Endothelial cell of umbilical vein (primary cell): ENCODE measurements around the gene C9orf153. TPM values are rescaled to one million over a fixed set of nuclear protein-coding genes. Genes with fewer than 3 reads are reported as not detected.

Experiments used
- BruUV-seq: library from RNA; stranded (reverse); fragments of 400-500 nt; replicated peaks from 2 replicates; lab custom pipeline; 2021; lab: Mats Ljungman, UMichigan
- CTCF ChIA-PET: fragments of 300-600, 350-600 bp; sonication (Branson Sonifier 250); formaldehyde crosslinking; loops from one replicate; lab custom pipeline; 2021; ENCODE audit warnings: antibody characterized with exemption, inconsistent platforms; lab: Charles Lee
- POLR2A ChIA-PET: fragments of 300-600, 350-600 bp; sonication (Branson Sonifier 250); formaldehyde crosslinking; loops from one replicate; lab custom pipeline; 2021; ENCODE audit warnings: antibody characterized with exemption, inconsistent platforms; lab: Charles Lee
- DNase-seq: peaks from one replicate; pipeline ENCODE4 v3.0.0-alpha.2; 2011; ENCODE audit warnings: low read depth, low spot score
- FAIRE-seq: peaks from 2 replicates; lab custom pipeline; 2011; peaks lifted over from hg19 to GRCh38; lab: Jason Lieb, UNC
- H2AFZ ChIP-seq: 2 replicates; pipeline ENCODE4 v1.6.0; 2012; ENCODE audit warnings: low read depth, low read length, control low read depth, inconsistent platforms
- H3K27ac ChIP-seq: 2 replicates; pipeline ENCODE4 v1.5.1; 2011; ENCODE audit warnings: low read depth, mild to moderate bottlenecking, control low read depth, low read length, moderate library complexity; ENCODE audit not compliant: insufficient read depth
- H3K27me3 ChIP-seq, 2 experiments: 2 replicates each; pipeline versions ENCODE4 v1.6.0 to v1.6.1; 2011; ENCODE audit warnings: low read length in 2 of 2, mixed read lengths in 1 of 2; ENCODE audit not compliant: control insufficient read depth in 2 of 2, insufficient read depth in 2 of 2
- H3K36me3 ChIP-seq, 2 experiments: 2 replicates in 1 of 2; 3 replicates in 1 of 2; pipeline ENCODE4 v1.5.1; 2011; ENCODE audit warnings: low read length in 2 of 2, mild to moderate bottlenecking in 1 of 2, moderate library complexity in 1 of 2; ENCODE audit not compliant: control insufficient read depth in 2 of 2, insufficient read depth in 2 of 2; ENCODE audit errors: extremely low read depth in 1 of 2
- H3K4me1 ChIP-seq: 3 replicates; pipeline ENCODE4 v1.5.1; 2011; ENCODE audit warnings: mild to moderate bottlenecking, low read length; ENCODE audit not compliant: control insufficient read depth, insufficient read depth; ENCODE audit errors: extremely low read depth
- H3K4me2 ChIP-seq: 2 replicates; pipeline ENCODE4 v1.6.1; 2011; ENCODE audit warnings: low read length, control low read depth, mixed read lengths; ENCODE audit not compliant: insufficient read depth
- H3K4me3 ChIP-seq, 3 experiments: fragments of 200-600 bp in 1 of 3; sonication (generic), shearing (Covaris generic) in 1 of 3; replicated peaks in 1 of 3; 2 replicates each; pipeline ENCODE4 v1.5.1; 2011 to 2016; ENCODE audit warnings: control low read depth in 3 of 3, low read length in 3 of 3, mild to moderate bottlenecking in 2 of 3, inconsistent platforms in 1 of 3, low read depth in 1 of 3, moderate library complexity in 1 of 3; ENCODE audit not compliant: insufficient read depth in 1 of 3
- H3K79me2 ChIP-seq: 2 replicates; pipeline ENCODE4 v1.6.0; 2012; ENCODE audit warnings: low read length, inconsistent platforms; ENCODE audit not compliant: control insufficient read depth, insufficient read depth
- H3K9ac ChIP-seq: replicated peaks from 2 replicates; pipeline ENCODE3; 2011; ENCODE audit warnings: low read length, control low read depth; ENCODE audit not compliant: insufficient read depth; ENCODE audit errors: extremely low read depth
- H3K9me1 ChIP-seq: replicated peaks from 3 replicates; pipeline ENCODE4 v1.6.0; 2011; ENCODE audit warnings: mild to moderate bottlenecking, low read length; ENCODE audit not compliant: control insufficient read depth, insufficient read depth; ENCODE audit errors: extremely low read depth
- H3K9me3 ChIP-seq: replicated peaks from 2 replicates; pipeline ENCODE4 v1.5.1; 2012; ENCODE audit warnings: low read length, inconsistent platforms; ENCODE audit not compliant: control insufficient read depth, insufficient read depth
- H4K20me1 ChIP-seq: replicated peaks from 2 replicates; pipeline ENCODE3; 2011; ENCODE audit warnings: mild to moderate bottlenecking, low read length; ENCODE audit not compliant: control insufficient read depth, insufficient read depth; ENCODE audit errors: extremely low read depth
- EZH2 ChIP-seq: IDR thresholded peaks from 2 replicates; pipeline ENCODE4 v1.6.1; 2012; ENCODE audit warnings: borderline replicate concordance, low read depth, mild to moderate bottlenecking, moderate library complexity, low read length, inconsistent platforms; ENCODE audit not compliant: severe bottlenecking
- FOS ChIP-seq: IDR thresholded peaks from 2 replicates; pipeline ENCODE4 v1.6.1; 2011; ENCODE audit warnings: mild to moderate bottlenecking, low read length, moderate library complexity, borderline replicate concordance; ENCODE audit not compliant: insufficient read depth
- GATA2 ChIP-seq: IDR thresholded peaks from 2 replicates; pipeline ENCODE4 v1.7.0; 2011; ENCODE audit warnings: low read depth, mild to moderate bottlenecking, moderate library complexity, mixed read lengths, low read length; ENCODE audit not compliant: insufficient read length, insufficient read depth
- JUN ChIP-seq: IDR thresholded peaks from 2 replicates; pipeline ENCODE4 v1.6.1; 2011; ENCODE audit warnings: borderline replicate concordance, low read depth; ENCODE audit not compliant: insufficient read length, insufficient read depth
- MYC ChIP-seq: IDR thresholded peaks from one replicate; pipeline ENCODE4 v1.6.1; 2011; ENCODE audit warnings: mild to moderate bottlenecking, low read depth, low read length
- POLR2A ChIP-seq: IDR thresholded peaks from 2 replicates; pipeline ENCODE4 v1.6.1; 2012; ENCODE audit warnings: low read depth, mild to moderate bottlenecking, control low read depth, low read length
- POLR2AphosphoS5 ChIP-seq: IDR thresholded peaks from 2 replicates; pipeline ENCODE4 v1.6.1; 2012; ENCODE audit warnings: low read depth, mild to moderate bottlenecking, control low read depth, low read length, moderate library complexity; ENCODE audit not compliant: insufficient read depth
- dilution Hi-C: fragments of 300-500 bp; cut with MboI; formaldehyde crosslinking; loops from one replicate; pipeline ENCODE4 v1.15.0; 2019; ENCODE audit warnings: low sequenced_read_pairs; ENCODE audit not compliant: extremely low pct_ligation_motif_present
- intact Hi-C: fragments of 100-400 bp; cut with micrococcal nuclease; formaldehyde crosslinking; loops from one replicate; pipeline ENCODE4 v1.10.0; 2022
- polyA plus RNA-seq, 4 experiments: library from polyadenylated mRNA; depleted of rRNA in 3 of 4; stranded (reverse) in 3 of 4; unstranded in 1 of 4; fragments of >200 nt; gene quantifications; 2 replicates each; pipeline versions ENCODE4 v1.2.1 to v1.2.3, GENCODE V29; 2011 to 2012; ENCODE audit warnings: missing spikeins in 1 of 4
- total RNA-seq: library from RNA; stranded (reverse); gene quantifications from 2 replicates; pipeline ENCODE4 v1.2.3, GENCODE V29; 2021
- TF ChIP-seq, protein P1 (sequence below), 2 donors: IDR thresholded peaks; 1 replicate in 1 of 2; 2 replicates in 1 of 2; pipeline ENCODE4 v1.5.1; 2011; ENCODE audit warnings: low read length in 2 of 2, mild to moderate bottlenecking in 2 of 2, moderate library complexity in 2 of 2, control low read depth in 1 of 2, inconsistent platforms in 1 of 2, low read depth in 1 of 2; ENCODE audit not compliant: insufficient read depth in 1 of 2; ENCODE audit errors: extremely low read depth in 1 of 2
- TF ChIP-seq, protein P2 (sequence below): IDR thresholded peaks from 2 replicates; pipeline ENCODE4 v1.6.1; 2011; ENCODE audit not compliant: insufficient read depth, insufficient read length

C9orf153 gene
- total and polyA plus RNA-seq, 2 donors (not counting 3 experiments of a cell fraction or from before 2014, with no cell fraction given): 0.66 TPM; not detected in 1

DNA sequence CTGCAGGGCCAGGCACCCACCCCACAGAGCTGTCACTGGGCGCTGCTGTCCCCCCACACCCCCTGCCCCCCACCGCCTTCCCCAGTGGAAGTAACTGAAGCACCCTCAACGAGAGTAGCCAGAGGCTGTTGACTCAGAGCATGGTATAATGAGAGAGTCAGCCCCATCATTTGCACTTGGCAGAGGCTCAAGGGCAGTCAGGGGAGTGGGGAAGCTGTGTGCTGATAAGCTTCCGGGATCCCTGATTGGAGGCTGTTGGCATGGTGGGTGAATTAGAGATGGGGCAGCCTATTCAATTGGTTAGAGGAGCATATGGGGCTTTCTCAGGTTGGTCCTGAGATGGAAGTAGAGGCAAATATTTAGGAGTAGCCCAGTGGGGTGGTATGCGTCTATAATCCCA lies 83.0 kb downstream of the C9orf153 start:
- Histone ChIP-seq H3K36me3 (no peaks in the 10 kb centered on the region), H3K27me3 (no peaks in the 10 kb centered on the region), H3K4me3 (no peak overlapping the region), H3K27ac (no peak overlapping the region), H3K9me3 (no peaks in the 10 kb centered on the region), H3K4me1 (no peaks in the 10 kb centered on the region), H3K4me2 (no peak overlapping the region), H3K9me1 (no peaks in the 10 kb centered on the region), H3K79me2 (no peaks in the 10 kb centered on the region), H4K20me1 (no peaks in the 10 kb centered on the region), H2AFZ (no peak overlapping the region), H3K9ac (no peak overlapping the region)
- ChIA-PET CTCF (no interaction called here), POLR2A (no interaction called here)
- DNase-seq (no peak), FAIRE-seq (no peak)
- intact Hi-C loops (no loop called here), dilution Hi-C loops (no loop called here)
- no peak for TF ChIP-seq GATA2
- no TSS peak for BruUV-seq

DNA sequence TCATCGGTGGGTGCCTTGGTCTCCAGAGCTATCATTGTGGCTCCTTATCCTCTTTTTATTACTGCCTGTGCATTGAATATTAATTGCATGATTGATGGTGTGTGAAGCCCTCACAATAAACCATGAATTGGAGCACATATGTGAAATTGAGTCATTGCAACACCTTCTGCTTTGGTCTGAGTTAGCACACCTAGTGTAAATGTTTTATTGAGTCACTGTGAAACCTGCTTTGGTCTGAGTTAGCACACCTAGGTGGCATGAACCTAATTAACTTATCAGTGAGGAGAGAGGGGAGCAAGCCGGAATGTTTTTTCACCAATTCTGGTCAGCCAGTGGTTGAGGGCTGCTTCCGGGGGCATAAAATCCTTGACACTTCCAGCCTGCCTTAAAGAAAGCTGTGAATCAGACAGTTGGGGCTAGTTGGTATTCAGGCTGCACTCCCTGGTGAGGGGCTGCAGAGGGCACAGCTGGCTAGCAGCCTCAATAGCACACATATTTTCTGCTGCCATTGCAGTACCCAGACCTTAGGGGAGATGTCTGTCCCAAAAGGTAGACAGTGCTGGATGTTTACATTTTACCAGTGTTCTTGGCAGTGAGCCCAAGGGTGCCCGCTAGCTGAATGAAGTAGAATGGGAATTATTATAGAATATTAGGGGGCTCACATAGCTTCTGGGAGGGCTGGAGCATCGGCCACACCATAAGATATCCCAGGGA lies 83.6 kb downstream of the C9orf153 start:
- DNase-seq (no peak), FAIRE-seq (no peak)
- BruUV-seq: no TSS peak
- H2AFZ ChIP-seq: no peak overlapping the region
- no peak overlapping the region for H3K4me3 ChIP-seq
- no peaks in the 10 kb centered on the region for H3K4me1 ChIP-seq
- POLR2A ChIA-PET: no interaction called here
- no peaks in the 10 kb centered on the region for H3K79me2 ChIP-seq
- H4K20me1 ChIP-seq: no peaks in the 10 kb centered on the region
- H3K9ac ChIP-seq: no peak overlapping the region
- CTCF ChIA-PET: no interaction called here
- H3K27me3 ChIP-seq: no peaks in the 10 kb centered on the region
- H3K9me1 ChIP-seq: no peaks in the 10 kb centered on the region
- H3K27ac ChIP-seq: no peak overlapping the region
- no peaks in the 10 kb centered on the region for H3K9me3 ChIP-seq
- H3K4me2 ChIP-seq: no peak overlapping the region
- intact Hi-C loops (no loop called here), dilution Hi-C loops (no loop called here)
- H3K36me3 ChIP-seq: no peaks in the 10 kb centered on the region
- no peak for TF ChIP-seq FOS
- no peak for TF ChIP-seq POLR2A
- TF ChIP-seq JUN: no peak
- TF ChIP-seq POLR2AphosphoS5: no peak
- TF ChIP-seq, protein P1, sequence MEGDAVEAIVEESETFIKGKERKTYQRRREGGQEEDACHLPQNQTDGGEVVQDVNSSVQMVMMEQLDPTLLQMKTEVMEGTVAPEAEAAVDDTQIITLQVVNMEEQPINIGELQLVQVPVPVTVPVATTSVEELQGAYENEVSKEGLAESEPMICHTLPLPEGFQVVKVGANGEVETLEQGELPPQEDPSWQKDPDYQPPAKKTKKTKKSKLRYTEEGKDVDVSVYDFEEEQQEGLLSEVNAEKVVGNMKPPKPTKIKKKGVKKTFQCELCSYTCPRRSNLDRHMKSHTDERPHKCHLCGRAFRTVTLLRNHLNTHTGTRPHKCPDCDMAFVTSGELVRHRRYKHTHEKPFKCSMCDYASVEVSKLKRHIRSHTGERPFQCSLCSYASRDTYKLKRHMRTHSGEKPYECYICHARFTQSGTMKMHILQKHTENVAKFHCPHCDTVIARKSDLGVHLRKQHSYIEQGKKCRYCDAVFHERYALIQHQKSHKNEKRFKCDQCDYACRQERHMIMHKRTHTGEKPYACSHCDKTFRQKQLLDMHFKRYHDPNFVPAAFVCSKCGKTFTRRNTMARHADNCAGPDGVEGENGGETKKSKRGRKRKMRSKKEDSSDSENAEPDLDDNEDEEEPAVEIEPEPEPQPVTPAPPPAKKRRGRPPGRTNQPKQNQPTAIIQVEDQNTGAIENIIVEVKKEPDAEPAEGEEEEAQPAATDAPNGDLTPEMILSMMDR (IDR thresholded peaks at IDR 0.05; ENCODE audit: extremely low read depth in 1 of 2, insufficient read depth in 1 of 2, low read depth in 1 of 2, low read length in 2 of 2): no peak
- TF ChIP-seq GATA2: no peak
- no peak for TF ChIP-seq EZH2
- TF ChIP-seq, protein P2, sequence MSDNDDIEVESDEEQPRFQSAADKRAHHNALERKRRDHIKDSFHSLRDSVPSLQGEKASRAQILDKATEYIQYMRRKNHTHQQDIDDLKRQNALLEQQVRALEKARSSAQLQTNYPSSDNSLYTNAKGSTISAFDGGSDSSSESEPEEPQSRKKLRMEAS: no peak
- TF ChIP-seq MYC: no peak
